ENCODE measurements around the gene MAP4K2.

DNA sequence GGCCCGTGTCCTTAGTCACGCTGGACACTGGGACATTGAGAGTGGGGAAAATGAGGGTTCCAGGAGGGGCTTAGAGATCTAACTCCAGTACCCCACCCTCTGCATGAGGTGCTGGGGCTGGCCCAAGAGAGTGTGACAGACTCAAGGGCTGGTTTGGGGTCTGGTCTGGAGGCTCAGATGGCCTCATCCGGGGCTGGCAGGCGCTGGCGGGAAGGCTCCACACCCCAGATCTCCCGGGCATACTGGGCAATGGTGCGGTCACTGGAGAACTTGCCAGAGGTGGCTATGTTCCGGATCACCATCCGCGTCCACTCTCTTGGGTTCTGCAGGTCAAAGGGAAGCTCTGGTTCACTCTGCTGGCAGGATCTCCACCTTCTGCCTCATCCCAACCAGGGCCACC is 56.5 kb downstream of the MAP4K2 start:
- TF ChIP-seq, protein P1, sequence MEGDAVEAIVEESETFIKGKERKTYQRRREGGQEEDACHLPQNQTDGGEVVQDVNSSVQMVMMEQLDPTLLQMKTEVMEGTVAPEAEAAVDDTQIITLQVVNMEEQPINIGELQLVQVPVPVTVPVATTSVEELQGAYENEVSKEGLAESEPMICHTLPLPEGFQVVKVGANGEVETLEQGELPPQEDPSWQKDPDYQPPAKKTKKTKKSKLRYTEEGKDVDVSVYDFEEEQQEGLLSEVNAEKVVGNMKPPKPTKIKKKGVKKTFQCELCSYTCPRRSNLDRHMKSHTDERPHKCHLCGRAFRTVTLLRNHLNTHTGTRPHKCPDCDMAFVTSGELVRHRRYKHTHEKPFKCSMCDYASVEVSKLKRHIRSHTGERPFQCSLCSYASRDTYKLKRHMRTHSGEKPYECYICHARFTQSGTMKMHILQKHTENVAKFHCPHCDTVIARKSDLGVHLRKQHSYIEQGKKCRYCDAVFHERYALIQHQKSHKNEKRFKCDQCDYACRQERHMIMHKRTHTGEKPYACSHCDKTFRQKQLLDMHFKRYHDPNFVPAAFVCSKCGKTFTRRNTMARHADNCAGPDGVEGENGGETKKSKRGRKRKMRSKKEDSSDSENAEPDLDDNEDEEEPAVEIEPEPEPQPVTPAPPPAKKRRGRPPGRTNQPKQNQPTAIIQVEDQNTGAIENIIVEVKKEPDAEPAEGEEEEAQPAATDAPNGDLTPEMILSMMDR (IDR thresholded peaks at IDR 0.05): no peak
- TF ChIP-seq POLR2A (IDR thresholded peaks at IDR 0.05; ENCODE audit: low read depth) (no peak), EP300 (IDR thresholded peaks at IDR 0.05) (no peak), POLR2AphosphoS5 (IDR thresholded peaks at IDR 0.05) (no peak)
